Measurements from ENCODE around the gene MORC4.

The MORC4 gene

GRCh38 chrX:106921637-106922036 is 78.4 kb downstream of the MORC4 start:
- Histone ChIP-seq H3K4me3 (ENCODE audit: low read depth, low read length) (no peak overlapping the region), H3K27me3 (ENCODE audit: insufficient read depth, low read depth, severe bottlenecking) (peaks cover 11% of the 10 kb centered on the region), H3K9me3 (ENCODE audit: severe bottlenecking) (no peaks in the 10 kb centered on the region), H3K36me3 (no peaks in the 10 kb centered on the region), H3K27ac (no peak overlapping the region)
- DNase-seq: no peak
- no peak for TF ChIP-seq CTCF (IDR thresholded peaks at IDR 0.05; ENCODE audit: low read depth, low read length)

- no peaks in the 10 kb centered on the region for H3K9me3 ChIP-seq (ENCODE audit: severe bottlenecking)
- DNase-seq: no peak
- no peak for TF ChIP-seq CTCF (IDR thresholded peaks at IDR 0.05; ENCODE audit: low read depth, low read length)
Measured at GRCh38 chrX:106919932-106920452, 80.0 kb downstream of the MORC4 start, which contains the start of gene CLDN2. Gene CLDN2, plus strand, starts transcription at chrX:106920402. Its CDS starts 7,827 bp downstream, at chrX:106928229.

GRCh38 chrX:106917830-106918500 is 82.0 kb downstream of the MORC4 start:
- no peak overlapping the region for H3K27ac ChIP-seq

More at GRCh38 chrX:106919932-106920452, 80.0 kb downstream of the MORC4 start, which contains the start of gene CLDN2:
- H3K27me3 ChIP-seq (ENCODE audit: insufficient read depth, low read depth, severe bottlenecking): peaks cover 5% of the 10 kb centered on the region
- no peaks in the 10 kb centered on the region for H3K36me3 ChIP-seq
- H3K27ac ChIP-seq: no peak within 1 kb of the TSS
- H3K4me3 ChIP-seq (ENCODE audit: low read depth, low read length): no peak within 1 kb of the TSS

GRCh38 chrX:106912864-106913263 is 87.1 kb downstream of the MORC4 start:
- TF ChIP-seq CTCF (IDR thresholded peaks at IDR 0.05; ENCODE audit: low read depth, low read length): no peak
- Histone ChIP-seq H3K4me3 (ENCODE audit: low read depth, low read length) (no peak overlapping the region), H3K36me3 (no peaks in the 10 kb centered on the region), H3K27ac (no peak overlapping the region), H3K9me3 (ENCODE audit: severe bottlenecking) (no peaks in the 10 kb centered on the region), H3K27me3 (ENCODE audit: insufficient read depth, low read depth, severe bottlenecking) (peaks cover 5% of the 10 kb centered on the region)
- DNase-seq: no peak

More at GRCh38 chrX:106917830-106918500, 82.0 kb downstream of the MORC4 start:
- Histone ChIP-seq H3K9me3 (ENCODE audit: severe bottlenecking) (no peaks in the 10 kb centered on the region), H3K4me3 (ENCODE audit: low read depth, low read length) (no peak overlapping the region), H3K27me3 (ENCODE audit: insufficient read depth, low read depth, severe bottlenecking) (peaks cover 5% of the 10 kb centered on the region), H3K36me3 (no peaks in the 10 kb centered on the region)
- no peak for DNase-seq
- TF ChIP-seq CTCF (IDR thresholded peaks at IDR 0.05; ENCODE audit: low read depth, low read length): no peak

GRCh38 chrX:106906361-106906760 is 93.7 kb downstream of the MORC4 start:
- Histone ChIP-seq H3K27ac (no peak overlapping the region), H3K9me3 (ENCODE audit: severe bottlenecking) (no peaks in the 10 kb centered on the region), H3K4me3 (ENCODE audit: low read depth, low read length) (no peak overlapping the region), H3K36me3 (no peaks in the 10 kb centered on the region), H3K27me3 (ENCODE audit: insufficient read depth, low read depth, severe bottlenecking) (peaks cover 5% of the 10 kb centered on the region)
- no peak for DNase-seq
- no peak for TF ChIP-seq CTCF (IDR thresholded peaks at IDR 0.05; ENCODE audit: low read depth, low read length)
